ENCODE measurements around the gene DNAL4. TPM values are rescaled to one million over a fixed set of nuclear protein-coding genes. Genes with fewer than 3 reads are reported as not detected.

The DNAL4 gene
- total RNA-seq, 1 experiment from 2014 or later = 18.3 TPM

DNA sequence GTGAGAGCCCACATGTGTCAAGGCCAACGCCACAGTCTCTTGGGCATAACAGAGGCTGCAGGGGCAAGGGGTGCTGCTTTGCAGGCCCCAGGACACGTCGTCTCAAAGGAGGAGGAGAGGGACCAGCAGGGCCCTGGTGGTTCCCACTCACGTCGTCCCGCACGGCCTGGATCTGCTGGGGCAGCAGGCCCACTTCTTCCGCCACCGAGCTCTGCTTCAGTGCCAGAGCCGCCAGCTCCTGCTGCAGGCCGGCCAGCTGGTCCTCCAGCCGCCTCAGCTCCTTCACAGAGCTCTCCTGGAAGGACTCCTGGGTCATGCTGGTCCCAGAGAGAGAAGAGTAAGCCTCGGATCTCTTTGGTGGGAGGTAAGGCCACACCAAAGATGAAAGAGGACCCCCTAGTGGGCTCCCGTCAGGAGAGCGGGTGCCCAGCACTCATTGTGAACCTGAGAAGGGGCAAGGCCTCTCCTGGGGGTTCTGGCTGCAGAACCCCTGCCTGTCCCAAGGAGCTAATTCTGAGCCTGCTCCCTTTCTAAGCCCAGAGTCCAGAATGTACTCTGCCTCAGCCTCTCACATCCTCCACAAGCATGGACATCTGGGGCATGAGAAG is 53.7 kb downstream of the DNAL4 start:
- intact Hi-C loops (cut with micrococcal nuclease) = no loop called here
- H3K27me3 Mint-ChIP-seq (ENCODE audit: insufficient read depth, unreplicated experiment) = no peaks in the 10 kb centered on the region
- POLR2A ChIA-PET = interaction anchor here (0.6 to 1.3 kb wide), 2 partner anchors 14 to 16 kb away, joined by 3 to 4 read pairs; no protein-coding TSS in a partner anchor
- H3K9me3 Mint-ChIP-seq (ENCODE audit: unreplicated experiment) = no peaks in the 10 kb centered on the region
- peaks cover 79% of the 10 kb centered on the region for H3K36me3 Mint-ChIP-seq (ENCODE audit: insufficient read depth, unreplicated experiment)
- DNase-seq (ENCODE audit: unreplicated experiment) = no peak
- TF ChIP-seq CTCF (IDR thresholded peaks at IDR 0.05; ENCODE audit: unreplicated experiment) = no peak
- CTCF ChIA-PET = no interaction called here
- peaks cover 4% of the 10 kb centered on the region for H3K4me1 Mint-ChIP-seq (ENCODE audit: insufficient read depth, unreplicated experiment)
- no peak overlapping the region for H3K27ac Mint-ChIP-seq (ENCODE audit: low read depth, unreplicated experiment)
- H3K4me3 Mint-ChIP-seq (ENCODE audit: unreplicated experiment) = no peak overlapping the region
- BruUV-seq (replicated peaks) = no TSS peak

DNA sequence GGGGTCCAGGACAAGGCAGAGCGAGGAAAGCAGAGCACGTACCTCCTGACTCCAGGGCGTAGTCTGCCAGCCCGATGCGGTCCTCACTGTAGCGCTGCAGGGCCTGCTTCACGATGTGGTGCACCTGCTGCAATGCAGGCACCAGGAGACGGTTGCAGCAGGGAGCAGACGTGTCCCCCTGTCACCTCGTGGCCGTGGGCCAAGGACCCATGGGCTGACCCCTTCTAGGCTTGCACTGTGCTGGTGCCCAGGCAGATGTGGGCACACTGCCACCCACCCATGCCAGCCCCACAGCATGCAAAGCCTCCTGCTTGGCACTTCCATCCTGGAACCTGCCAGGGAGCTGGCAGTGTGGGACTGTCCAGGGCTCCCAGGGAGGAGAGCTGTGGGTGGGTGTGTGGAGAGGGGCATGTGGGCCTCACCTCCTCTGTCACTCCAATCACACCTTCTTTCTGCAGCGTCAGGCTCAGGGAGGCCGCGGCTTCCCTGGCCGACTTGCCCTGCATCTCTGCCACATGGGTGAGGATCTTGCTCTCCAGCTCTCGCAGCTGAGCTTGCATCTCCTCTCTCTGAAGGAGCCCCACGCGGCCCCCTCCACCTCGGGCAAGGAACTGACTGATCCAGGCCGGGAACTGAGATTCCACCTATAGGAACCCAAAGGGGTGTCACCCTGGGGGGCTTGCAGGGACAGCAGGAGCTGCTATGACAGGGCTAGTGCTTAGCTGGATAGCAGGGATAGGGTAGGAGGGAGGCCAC is 54.5 kb downstream of the DNAL4 start:
- H3K4me3 Mint-ChIP-seq (ENCODE audit: unreplicated experiment) = no peak overlapping the region
- no peak overlapping the region for H3K27ac Mint-ChIP-seq (ENCODE audit: low read depth, unreplicated experiment)
- POLR2A ChIA-PET = interaction anchor here (1.3 kb wide), 1 partner anchor 15 kb away, joined by 4 read pairs; no protein-coding TSS in a partner anchor
- no TSS peak for BruUV-seq (replicated peaks)
- TF ChIP-seq CTCF (IDR thresholded peaks at IDR 0.05; ENCODE audit: unreplicated experiment) = no peak
- no peaks in the 10 kb centered on the region for H3K9me3 Mint-ChIP-seq (ENCODE audit: unreplicated experiment)
- CTCF ChIA-PET = interaction anchor here (1.0 kb wide), 1 partner anchor 27 kb away, joined by 3 read pairs; no protein-coding TSS in a partner anchor
- peaks cover 81% of the 10 kb centered on the region for H3K36me3 Mint-ChIP-seq (ENCODE audit: insufficient read depth, unreplicated experiment)
- DNase-seq (ENCODE audit: unreplicated experiment) = no peak
- peaks cover 4% of the 10 kb centered on the region for H3K4me1 Mint-ChIP-seq (ENCODE audit: insufficient read depth, unreplicated experiment)
- no peaks in the 10 kb centered on the region for H3K27me3 Mint-ChIP-seq (ENCODE audit: insufficient read depth, unreplicated experiment)
- intact Hi-C loops (cut with micrococcal nuclease) = no loop called here

GRCh38 chr22:38738475-38739070 is 55.4 kb downstream of the DNAL4 start:
- peaks cover 4% of the 10 kb centered on the region for H3K4me1 Mint-ChIP-seq (ENCODE audit: insufficient read depth, unreplicated experiment)
- no TSS peak for BruUV-seq (replicated peaks)
- POLR2A ChIA-PET = no interaction called here
- H3K27me3 Mint-ChIP-seq (ENCODE audit: insufficient read depth, unreplicated experiment) = no peaks in the 10 kb centered on the region
- H3K4me3 Mint-ChIP-seq (ENCODE audit: unreplicated experiment) = no peak overlapping the region
- H3K36me3 Mint-ChIP-seq (ENCODE audit: insufficient read depth, unreplicated experiment) = peaks cover 81% of the 10 kb centered on the region
- no peak for TF ChIP-seq CTCF (IDR thresholded peaks at IDR 0.05; ENCODE audit: unreplicated experiment)
- intact Hi-C loops (cut with micrococcal nuclease) = no loop called here
- DNase-seq (ENCODE audit: unreplicated experiment) = no peak
- CTCF ChIA-PET = interaction anchor here (1.0 kb wide), 1 partner anchor 28 kb away, joined by 3 read pairs; no protein-coding TSS in a partner anchor
- no peaks in the 10 kb centered on the region for H3K9me3 Mint-ChIP-seq (ENCODE audit: unreplicated experiment)
- no peak overlapping the region for H3K27ac Mint-ChIP-seq (ENCODE audit: low read depth, unreplicated experiment)
